Endothelial cell of umbilical vein (primary cell): ENCODE data around the gene EML4. TPM values are rescaled to one million over a fixed set of nuclear protein-coding genes. Genes with fewer than 3 reads are reported as not detected.

ENCODE experiments used
- BruUV-seq: library from RNA; stranded (reverse); fragments of 400-500 nt; replicated peaks from 2 replicates; lab custom pipeline; 2021; lab: Mats Ljungman, UMichigan
- CTCF ChIA-PET: fragments of 300-600, 350-600 bp; sonication (Branson Sonifier 250); formaldehyde crosslinking; loops from one replicate; lab custom pipeline; 2021; ENCODE audit warnings: antibody characterized with exemption, inconsistent platforms; lab: Charles Lee
- POLR2A ChIA-PET: fragments of 300-600, 350-600 bp; sonication (Branson Sonifier 250); formaldehyde crosslinking; loops from one replicate; lab custom pipeline; 2021; ENCODE audit warnings: antibody characterized with exemption, inconsistent platforms; lab: Charles Lee
- DNase-seq: peaks from one replicate; pipeline ENCODE4 v3.0.0-alpha.2; 2011; ENCODE audit warnings: low read depth, low spot score
- FAIRE-seq: peaks from 2 replicates; lab custom pipeline; 2011; peaks lifted over from hg19 to GRCh38; lab: Jason Lieb, UNC
- H2AFZ ChIP-seq: 2 replicates; pipeline ENCODE4 v1.6.0; 2012; ENCODE audit warnings: low read depth, low read length, control low read depth, inconsistent platforms
- H3K27ac ChIP-seq: 2 replicates; pipeline ENCODE4 v1.5.1; 2011; ENCODE audit warnings: low read depth, mild to moderate bottlenecking, control low read depth, low read length, moderate library complexity; ENCODE audit not compliant: insufficient read depth
- H3K27me3 ChIP-seq, 2 experiments: 2 replicates each; pipeline versions ENCODE4 v1.6.0 to v1.6.1; 2011; ENCODE audit warnings: low read length in 2 of 2, mixed read lengths in 1 of 2; ENCODE audit not compliant: control insufficient read depth in 2 of 2, insufficient read depth in 2 of 2
- H3K36me3 ChIP-seq, 2 experiments: 2 replicates in 1 of 2; 3 replicates in 1 of 2; pipeline ENCODE4 v1.5.1; 2011; ENCODE audit warnings: low read length in 2 of 2, mild to moderate bottlenecking in 1 of 2, moderate library complexity in 1 of 2; ENCODE audit not compliant: control insufficient read depth in 2 of 2, insufficient read depth in 2 of 2; ENCODE audit errors: extremely low read depth in 1 of 2
- H3K4me1 ChIP-seq: 3 replicates; pipeline ENCODE4 v1.5.1; 2011; ENCODE audit warnings: mild to moderate bottlenecking, low read length; ENCODE audit not compliant: control insufficient read depth, insufficient read depth; ENCODE audit errors: extremely low read depth
- H3K4me2 ChIP-seq: 2 replicates; pipeline ENCODE4 v1.6.1; 2011; ENCODE audit warnings: low read length, control low read depth, mixed read lengths; ENCODE audit not compliant: insufficient read depth
- H3K4me3 ChIP-seq, 3 experiments: fragments of 200-600 bp in 1 of 3; sonication (generic), shearing (Covaris generic) in 1 of 3; replicated peaks in 1 of 3; 2 replicates each; pipeline ENCODE4 v1.5.1; 2011 to 2016; ENCODE audit warnings: control low read depth in 3 of 3, low read length in 3 of 3, mild to moderate bottlenecking in 2 of 3, inconsistent platforms in 1 of 3, low read depth in 1 of 3, moderate library complexity in 1 of 3; ENCODE audit not compliant: insufficient read depth in 1 of 3
- H3K79me2 ChIP-seq: 2 replicates; pipeline ENCODE4 v1.6.0; 2012; ENCODE audit warnings: low read length, inconsistent platforms; ENCODE audit not compliant: control insufficient read depth, insufficient read depth
- H3K9ac ChIP-seq: replicated peaks from 2 replicates; pipeline ENCODE3; 2011; ENCODE audit warnings: low read length, control low read depth; ENCODE audit not compliant: insufficient read depth; ENCODE audit errors: extremely low read depth
- H3K9me1 ChIP-seq: replicated peaks from 3 replicates; pipeline ENCODE4 v1.6.0; 2011; ENCODE audit warnings: mild to moderate bottlenecking, low read length; ENCODE audit not compliant: control insufficient read depth, insufficient read depth; ENCODE audit errors: extremely low read depth
- H3K9me3 ChIP-seq: replicated peaks from 2 replicates; pipeline ENCODE4 v1.5.1; 2012; ENCODE audit warnings: low read length, inconsistent platforms; ENCODE audit not compliant: control insufficient read depth, insufficient read depth
- H4K20me1 ChIP-seq: replicated peaks from 2 replicates; pipeline ENCODE3; 2011; ENCODE audit warnings: mild to moderate bottlenecking, low read length; ENCODE audit not compliant: control insufficient read depth, insufficient read depth; ENCODE audit errors: extremely low read depth
- CTCF ChIP-seq, 2 donors: IDR thresholded peaks; 1 replicate in 1 of 2; 2 replicates in 1 of 2; pipeline ENCODE4 v1.5.1; 2011; ENCODE audit warnings: low read length in 2 of 2, mild to moderate bottlenecking in 2 of 2, moderate library complexity in 2 of 2, control low read depth in 1 of 2, inconsistent platforms in 1 of 2, low read depth in 1 of 2; ENCODE audit not compliant: insufficient read depth in 1 of 2; ENCODE audit errors: extremely low read depth in 1 of 2
- EZH2 ChIP-seq: IDR thresholded peaks from 2 replicates; pipeline ENCODE4 v1.6.1; 2012; ENCODE audit warnings: borderline replicate concordance, low read depth, mild to moderate bottlenecking, moderate library complexity, low read length, inconsistent platforms; ENCODE audit not compliant: severe bottlenecking
- FOS ChIP-seq: IDR thresholded peaks from 2 replicates; pipeline ENCODE4 v1.6.1; 2011; ENCODE audit warnings: mild to moderate bottlenecking, low read length, moderate library complexity, borderline replicate concordance; ENCODE audit not compliant: insufficient read depth
- GATA2 ChIP-seq: IDR thresholded peaks from 2 replicates; pipeline ENCODE4 v1.7.0; 2011; ENCODE audit warnings: low read depth, mild to moderate bottlenecking, moderate library complexity, mixed read lengths, low read length; ENCODE audit not compliant: insufficient read length, insufficient read depth
- JUN ChIP-seq: IDR thresholded peaks from 2 replicates; pipeline ENCODE4 v1.6.1; 2011; ENCODE audit warnings: borderline replicate concordance, low read depth; ENCODE audit not compliant: insufficient read length, insufficient read depth
- MYC ChIP-seq: IDR thresholded peaks from one replicate; pipeline ENCODE4 v1.6.1; 2011; ENCODE audit warnings: mild to moderate bottlenecking, low read depth, low read length
- POLR2A ChIP-seq: IDR thresholded peaks from 2 replicates; pipeline ENCODE4 v1.6.1; 2012; ENCODE audit warnings: low read depth, mild to moderate bottlenecking, control low read depth, low read length
- POLR2AphosphoS5 ChIP-seq: IDR thresholded peaks from 2 replicates; pipeline ENCODE4 v1.6.1; 2012; ENCODE audit warnings: low read depth, mild to moderate bottlenecking, control low read depth, low read length, moderate library complexity; ENCODE audit not compliant: insufficient read depth
- dilution Hi-C: fragments of 300-500 bp; cut with MboI; formaldehyde crosslinking; loops from one replicate; pipeline ENCODE4 v1.15.0; 2019; ENCODE audit warnings: low sequenced_read_pairs; ENCODE audit not compliant: extremely low pct_ligation_motif_present
- intact Hi-C: fragments of 100-400 bp; cut with micrococcal nuclease; formaldehyde crosslinking; loops from one replicate; pipeline ENCODE4 v1.10.0; 2022
- polyA plus RNA-seq, 4 experiments: library from polyadenylated mRNA; depleted of rRNA in 3 of 4; stranded (reverse) in 3 of 4; unstranded in 1 of 4; fragments of >200 nt; gene quantifications; 2 replicates each; pipeline versions ENCODE4 v1.2.1 to v1.2.3, GENCODE V29; 2011 to 2012; ENCODE audit warnings: missing spikeins in 1 of 4
- total RNA-seq: library from RNA; stranded (reverse); gene quantifications from 2 replicates; pipeline ENCODE4 v1.2.3, GENCODE V29; 2021
- TF ChIP-seq, protein P1 (sequence below): IDR thresholded peaks from 2 replicates; pipeline ENCODE4 v1.6.1; 2011; ENCODE audit not compliant: insufficient read depth, insufficient read length

The EML4 gene
- total and polyA plus RNA-seq, 2 donors (not counting 3 experiments of a cell fraction or from before 2014, with no cell fraction given), result 13.3 to 32.0 TPM

GRCh38 chr2:42171396-42171980, 2.3 kb downstream of the EML4 start:
- POLR2A ChIA-PET, result no interaction called here
- H4K20me1 ChIP-seq, result no peaks in the 10 kb centered on the region
- no TSS peak for BruUV-seq
- CTCF ChIA-PET, result interaction anchor here (0.6 to 2.5 kb wide), 4 partner anchors 11 to 157 kb away, joined by 3 to 9 read pairs (median 4); no protein-coding TSS in a partner anchor
- H3K79me2 ChIP-seq, result peaks cover 21% of the 10 kb centered on the region
- no peak overlapping the region for H3K4me3 ChIP-seq
- H3K36me3 ChIP-seq, result no peaks in the 10 kb centered on the region
- intact Hi-C loops (no loop called here), dilution Hi-C loops (no loop called here)
- no peak overlapping the region for H3K27ac ChIP-seq
- no peak overlapping the region for H3K9ac ChIP-seq
- no peaks in the 10 kb centered on the region for H3K9me3 ChIP-seq
- H3K27me3 ChIP-seq, result no peaks in the 10 kb centered on the region
- TF ChIP-seq POLR2AphosphoS5 (no peak), GATA2 (no peak), POLR2A (no peak), JUN (no peak), CTCF (IDR thresholded peaks at IDR 0.05; ENCODE audit: extremely low read depth in 1 of 2, insufficient read depth in 1 of 2, low read depth in 1 of 2, low read length in 2 of 2) (no peak), MYC (no peak), EZH2 (no peak), FOS (no peak)
- TF ChIP-seq, protein P1, sequence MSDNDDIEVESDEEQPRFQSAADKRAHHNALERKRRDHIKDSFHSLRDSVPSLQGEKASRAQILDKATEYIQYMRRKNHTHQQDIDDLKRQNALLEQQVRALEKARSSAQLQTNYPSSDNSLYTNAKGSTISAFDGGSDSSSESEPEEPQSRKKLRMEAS, result no peak
- no peak overlapping the region for H3K4me2 ChIP-seq
- no peak for FAIRE-seq
- no peak for DNase-seq
- peaks cover 7% of the 10 kb centered on the region for H3K4me1 ChIP-seq
- H3K9me1 ChIP-seq, result no peaks in the 10 kb centered on the region
- H2AFZ ChIP-seq, result no peak overlapping the region
